Liver (tissue), 9 donors: ENCODE measurements around the gene CER1. TPM values are rescaled to one million over a fixed set of nuclear protein-coding genes. Genes with fewer than 3 reads are reported as not detected.
A peak's percentile ranks its signal among the peaks of the same experiment; 100 is the strongest.

Experiments
- DNase-seq: peaks from one replicate; pipeline ENCODE4 v3.0.0-alpha.2; 2017; ENCODE audit warnings: low spot score
- H3K27ac ChIP-seq, 2 donors: one replicate each; pipeline ENCODE4 v1.7.0; 2013; ENCODE audit warnings: inconsistent platforms in 2 of 2, low read length in 2 of 2, control low read depth in 1 of 2, low read depth in 1 of 2, mild to moderate bottlenecking in 1 of 2
- H3K27me3 ChIP-seq, 4 donors: one replicate each; pipeline versions ENCODE4 v1.6.1 to v1.7.0; 2013; ENCODE audit warnings: low read length in 3 of 4, inconsistent platforms in 1 of 4, mild to moderate bottlenecking in 1 of 4, moderate library complexity in 1 of 4; ENCODE audit not compliant: control insufficient read depth in 4 of 4, insufficient read depth in 4 of 4
- H3K36me3 ChIP-seq, 4 donors: one replicate each; pipeline versions ENCODE4 v1.6.1 to v1.7.0; 2013; ENCODE audit warnings: low read length in 3 of 4, mild to moderate bottlenecking in 3 of 4, low read depth in 1 of 4, moderate library complexity in 1 of 4; ENCODE audit not compliant: control insufficient read depth in 4 of 4, insufficient read depth in 3 of 4
- H3K4me1 ChIP-seq, 4 donors: one replicate each; pipeline versions ENCODE4 v1.6.1 to v1.7.0; 2013; ENCODE audit warnings: low read length in 3 of 4, mild to moderate bottlenecking in 3 of 4, moderate library complexity in 1 of 4; ENCODE audit not compliant: control insufficient read depth in 4 of 4, insufficient read depth in 4 of 4
- H3K4me3 ChIP-seq, 3 donors: one replicate each; pipeline versions ENCODE4 v1.6.1 to v1.7.0; 2013; ENCODE audit warnings: low read length in 3 of 3, control low read depth in 1 of 3, low read depth in 1 of 3, mild to moderate bottlenecking in 1 of 3
- H3K9ac ChIP-seq, 2 donors: one replicate each; pipeline ENCODE4 v1.7.0; 2013; ENCODE audit warnings: low read length in 2 of 2, mild to moderate bottlenecking in 2 of 2, moderate library complexity in 2 of 2, control low read depth in 1 of 2, low read depth in 1 of 2
- H3K9me3 ChIP-seq, 4 donors: one replicate each; pipeline versions ENCODE4 v1.6.1 to v1.7.0; 2013; ENCODE audit warnings: low read length in 3 of 4; ENCODE audit not compliant: control insufficient read depth in 4 of 4
- ATF3 ChIP-seq: IDR thresholded peaks from 2 replicates; pipeline ENCODE4 v1.6.1; 2016; ENCODE audit warnings: antibody characterized with exemption
- CTCF ChIP-seq: fragments of 150-350 bp; IDR thresholded peaks from 2 replicates; pipeline ENCODE4 v1.5.1; 2017; ENCODE audit warnings: improper control_type of control experiment, low read depth, low read length; ENCODE audit not compliant: missing input control
- EGR1 ChIP-seq, 2 donors: IDR thresholded peaks; 2 replicates each; pipeline ENCODE4 v1.6.1; 2016 to 2018; ENCODE audit warnings: antibody characterized with exemption in 2 of 2, low read depth in 2 of 2
- FOXA1 ChIP-seq: IDR thresholded peaks from 2 replicates; pipeline ENCODE4 v1.6.1; 2016; ENCODE audit warnings: antibody characterized with exemption
- FOXA2 ChIP-seq: IDR thresholded peaks from 2 replicates; pipeline ENCODE4 v1.6.1; 2016; ENCODE audit warnings: antibody characterized with exemption
- GABPA ChIP-seq, 2 donors: IDR thresholded peaks in 1 of 2; conservative IDR thresholded peaks in 1 of 2; 2 replicates each; pipeline ENCODE4 v1.6.1; 2016; ENCODE audit warnings: antibody characterized with exemption in 2 of 2, mild to moderate bottlenecking in 1 of 2, moderate library complexity in 1 of 2
- HNF4A ChIP-seq, 2 donors: conservative IDR thresholded peaks; 2 replicates each; pipeline ENCODE4 v1.6.1; 2016; ENCODE audit warnings: antibody characterized with exemption in 2 of 2, mild to moderate bottlenecking in 2 of 2
- HNF4G ChIP-seq: IDR thresholded peaks from 2 replicates; pipeline ENCODE4 v1.6.1; 2016; ENCODE audit warnings: antibody characterized with exemption
- JUND ChIP-seq, 2 donors: IDR thresholded peaks; 2 replicates each; pipeline ENCODE4 v1.6.1; 2016; ENCODE audit warnings: antibody characterized with exemption in 2 of 2
- MAX ChIP-seq: IDR thresholded peaks from 2 replicates; pipeline ENCODE4 v1.6.1; 2016; ENCODE audit warnings: antibody characterized with exemption
- NR2F2 ChIP-seq: IDR thresholded peaks from 2 replicates; pipeline ENCODE4 v1.6.1; 2016; ENCODE audit warnings: antibody characterized with exemption
- RAD21 ChIP-seq, 2 donors: IDR thresholded peaks; 2 replicates each; pipeline ENCODE4 v1.6.1; 2016; ENCODE audit warnings: antibody characterized with exemption in 2 of 2, mild to moderate bottlenecking in 2 of 2
- REST ChIP-seq: IDR thresholded peaks from 2 replicates; pipeline ENCODE4 v1.6.1; 2016; ENCODE audit warnings: antibody characterized with exemption, mild to moderate bottlenecking
- RXRA ChIP-seq, 2 donors: IDR thresholded peaks; 2 replicates each; pipeline ENCODE4 v1.6.1; 2017 to 2018; ENCODE audit warnings: antibody characterized with exemption in 2 of 2, mild to moderate bottlenecking in 1 of 2
- SP1 ChIP-seq: IDR thresholded peaks from 2 replicates; pipeline ENCODE4 v1.6.1; 2018; ENCODE audit warnings: antibody characterized with exemption, mild to moderate bottlenecking
- TAF1 ChIP-seq: conservative IDR thresholded peaks from 2 replicates; pipeline ENCODE4 v1.6.1; 2016; ENCODE audit warnings: antibody characterized with exemption, mild to moderate bottlenecking
- YY1 ChIP-seq: IDR thresholded peaks from 2 replicates; pipeline ENCODE4 v1.6.1; 2016; ENCODE audit warnings: antibody characterized with exemption, mild to moderate bottlenecking
- ZBTB33 ChIP-seq: IDR thresholded peaks from 2 replicates; pipeline ENCODE4 v1.6.1; 2016; ENCODE audit warnings: antibody characterized with exemption
- WGBS: extraction: QIAGEN DNeasy Blood & Tissue Kit; methylation state at CpG from one replicate; pipeline ENCODE4 v1.1.7; 2013; 5-methylcytosine and 5-hydroxymethylcytosine counted together
- polyA plus RNA-seq, 2 donors: library from polyadenylated mRNA; stranded (reverse) in 1 of 2; unstranded in 1 of 2; fragments of 200-250 nt in 1 of 2; fragments of >200 nt in 1 of 2; fragmentation: Nextera tagmentation in 1 of 2; extraction: Ambion mirVana in 1 of 2; gene quantifications; one replicate each; pipeline versions ENCODE4 v1.2.1 to v1.2.3, GENCODE V29; 2013 to 2015
- total RNA-seq, 2 donors: library from RNA; depleted of rRNA; stranded (reverse); fragments of >200 nt; gene quantifications; one replicate each; pipeline ENCODE4 v1.2.3, GENCODE V29; 2014
- donor health status: healthy.
- donor health status: healthy.
- donor health status: healthy.
- donor health status: healthy.
- donor health status: healthy.

CER1 gene
- total and polyA plus RNA-seq, 4 donors = not detected

- H3K4me3 ChIP-seq = peak overlapping the region; percentile 72 to 97 (median 73)
- 2% methylated on average over 35 of the region's 35 CpGs for WGBS
- no peak overlapping the region for H3K27ac ChIP-seq
- H3K27me3 ChIP-seq = no peaks in the 10 kb centered on the region
- TF ChIP-seq SP1 (no peak), ATF3 (no peak), ZBTB33 (no peak), TAF1 (no peak), RXRA (IDR thresholded peaks at IDR 0.05) (no peak), EGR1 (IDR thresholded peaks at IDR 0.05; ENCODE audit: low read depth in 2 of 2) (no peak), NR2F2 (no peak), FOXA1 (no peak), GABPA (IDR thresholded peaks at IDR 0.05 in 1 of 2, conservative IDR thresholded peaks at IDR 0.05 in 1 of 2) (no peak), JUND (IDR thresholded peaks at IDR 0.05) (no peak), HNF4A (conservative IDR thresholded peaks at IDR 0.05) (no peak), HNF4G (no peak), CTCF (no peak), MAX (no peak), REST (no peak), FOXA2 (no peak), RAD21 (IDR thresholded peaks at IDR 0.05) (no peak), YY1 (no peak)
- peak overlapping the region in 1 of 2 donors; percentile 77 for H3K9ac ChIP-seq
- H3K9me3 ChIP-seq = no peaks in the 10 kb centered on the region
- peak; percentile 42 for DNase-seq
- peaks cover 2 to 12% (median 5%) of the 10 kb centered on the region in 4 donors for H3K4me1 ChIP-seq
- peaks cover 0 to 11% (median 1%) of the 10 kb centered on the region in 4 donors for H3K36me3 ChIP-seq
Measured at GRCh38 chr9:14692470-14693250, 29.9 kb downstream of the CER1 start.
